GM13977 (cell line): ENCODE measurements around the gene BHLHA9.
"Not testable (repeated sequence)": the region's sequence is repeated elsewhere in the genome, so short reads cannot be mapped to it uniquely, and the experiment has no call there.

Source experiments
- DNase-seq: peaks from one replicate; pipeline ENCODE4 v3.0.0; 2012; ENCODE audit warnings: low spot score
- CTCF ChIP-seq: IDR thresholded peaks from 2 replicates; pipeline ENCODE4 v1.5.1; 2012; ENCODE audit warnings: mild to moderate bottlenecking, control low read depth; ENCODE audit not compliant: insufficient read depth; ENCODE audit errors: extremely low read depth, missing control alignments
- in situ Hi-C: fragments of 300-500 bp; cut with MboI; formaldehyde crosslinking; loops from one replicate; pipeline ENCODE4 v1.12.0; 2022; ENCODE audit warnings: low sequenced_read_pairs, low pct_unique_long_range_greater_than_20kb, mixed read lengths, inconsistent platforms; ENCODE audit not compliant: unreplicated experiment

The BHLHA9 gene

GRCh38 chr17:1232331-1232730 is 37.9 kb upstream of the BHLHA9 start:
- DNase-seq: no peak
- TF ChIP-seq CTCF: no peak
- in situ Hi-C loops: no loop called here

GRCh38 chr17:1232786-1233185 is 37.5 kb upstream of the BHLHA9 start:
- TF ChIP-seq CTCF: no peak
- in situ Hi-C loops: no loop called here
- no peak for DNase-seq

- TF ChIP-seq CTCF: no peak
- DNase-seq: no peak
- in situ Hi-C loops: no loop called here
Measured at GRCh38 chr17:1234455-1234854, 35.8 kb upstream of the BHLHA9 start.

GRCh38 chr17:1237471-1237870 is 32.8 kb upstream of the BHLHA9 start:
- in situ Hi-C loops: no loop called here
- TF ChIP-seq CTCF: no peak
- no peak for DNase-seq

- DNase-seq: no peak
- in situ Hi-C loops: no loop called here
Measured at GRCh38 chr17:1239210-1239609, 31.0 kb upstream of the BHLHA9 start.

GRCh38 chr17:1240426-1240825 is 29.8 kb upstream of the BHLHA9 start:
- in situ Hi-C loops, DNase-seq: not testable (repeated sequence)

More at GRCh38 chr17:1239210-1239609, 31.0 kb upstream of the BHLHA9 start:
- no peak for TF ChIP-seq CTCF

GRCh38 chr17:1241929-1242328 is 28.3 kb upstream of the BHLHA9 start:
- DNase-seq: no peak
- in situ Hi-C loops: no loop called here
- no peak for TF ChIP-seq CTCF
